ENCODE measurements around the gene IPO13.

Gene IPO13

DNA sequence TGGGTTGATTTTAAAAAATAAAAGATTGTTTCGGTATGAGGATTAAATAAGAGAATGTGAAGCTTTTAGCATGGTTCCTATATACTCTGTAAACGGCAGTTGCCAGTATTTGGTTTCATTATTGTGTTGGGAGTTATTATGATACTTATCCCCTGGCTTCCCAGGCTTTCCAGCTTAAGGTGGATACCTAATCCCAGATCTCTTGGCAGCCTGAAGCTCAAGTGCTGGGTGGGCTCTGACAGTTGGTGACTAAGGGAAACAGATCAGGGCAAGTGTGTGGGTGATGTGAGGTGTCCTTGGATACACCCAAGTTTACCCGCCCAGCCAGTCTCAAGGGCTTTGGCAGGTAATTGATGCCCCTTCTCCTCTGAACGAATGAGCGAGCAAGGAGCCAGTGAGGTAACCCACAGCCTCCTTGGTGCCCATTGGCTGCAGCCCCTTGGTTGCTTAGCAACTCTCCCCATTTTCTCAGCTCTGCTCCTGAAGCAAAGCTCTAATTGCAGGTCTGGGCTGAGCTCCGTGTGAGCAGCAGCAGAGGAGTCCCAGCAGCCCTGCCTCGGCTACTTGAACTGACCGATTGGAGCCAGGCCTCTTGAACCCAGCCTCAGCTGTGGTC, 6.1 kb downstream of the IPO13 start:
- peak; percentile 43 for DNase-seq

DNA sequence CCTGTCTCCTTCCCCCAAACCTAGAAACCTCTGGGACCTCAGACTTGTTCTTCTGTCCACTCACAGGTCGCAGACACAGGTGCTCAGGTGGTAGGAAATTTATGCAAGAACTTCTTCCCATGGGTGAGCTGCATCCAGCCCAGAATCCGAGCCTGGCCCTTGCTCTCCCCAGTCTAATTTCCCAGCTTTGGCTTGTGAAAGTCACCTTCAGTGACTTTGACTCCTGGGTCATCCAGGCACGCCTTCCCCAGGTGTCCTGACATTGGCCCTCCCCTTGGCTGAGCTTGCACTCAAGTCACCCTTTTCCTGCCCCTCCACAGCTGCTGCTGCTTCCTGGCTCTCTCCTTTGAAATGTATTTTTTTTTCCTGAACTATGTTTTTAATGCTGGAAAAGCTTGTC, 6.6 kb downstream of the IPO13 start:
- DNase-seq, result no peak

DNA sequence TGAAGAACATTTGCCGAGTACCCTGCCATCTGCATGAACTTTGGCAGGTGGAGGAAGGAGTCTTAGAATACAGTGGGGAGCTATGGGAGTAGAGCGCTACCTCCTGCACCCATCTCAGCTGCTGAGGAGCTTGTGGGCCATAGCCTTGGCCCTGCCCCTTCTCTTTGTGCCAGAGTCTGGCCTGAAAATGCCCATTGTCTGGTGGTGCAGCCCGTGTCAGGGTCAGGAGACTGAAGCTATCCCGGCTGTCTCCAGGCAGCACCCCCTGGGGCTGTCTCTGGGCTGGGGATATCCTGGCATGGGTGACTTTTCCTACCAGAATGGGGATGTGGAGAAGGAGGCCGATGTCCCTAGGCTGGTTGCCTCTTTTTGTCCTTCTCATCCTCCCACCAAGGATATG, 7.3 kb downstream of the IPO13 start:
- DNase-seq, result no peak

DNA sequence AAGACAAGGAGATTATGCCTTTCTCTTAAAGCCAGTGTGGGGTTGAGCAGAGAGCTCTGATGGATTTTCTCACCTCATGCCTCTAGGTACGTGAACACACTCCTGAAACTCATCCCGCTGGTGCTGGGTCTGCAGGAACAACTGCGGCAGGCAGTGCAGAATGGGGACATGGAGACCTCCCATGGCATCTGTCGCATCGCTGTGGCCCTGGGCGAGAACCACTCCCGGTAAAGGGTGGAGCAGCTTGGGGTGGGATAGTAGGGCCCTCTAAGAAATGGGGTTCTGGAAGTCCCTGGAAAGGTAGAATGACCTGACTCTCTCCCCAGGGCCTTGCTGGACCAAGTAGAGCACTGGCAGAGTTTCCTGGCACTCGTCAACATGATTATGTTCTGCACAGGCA, 9.5 kb downstream of the IPO13 start:
- DNase-seq, result no peak

DNA sequence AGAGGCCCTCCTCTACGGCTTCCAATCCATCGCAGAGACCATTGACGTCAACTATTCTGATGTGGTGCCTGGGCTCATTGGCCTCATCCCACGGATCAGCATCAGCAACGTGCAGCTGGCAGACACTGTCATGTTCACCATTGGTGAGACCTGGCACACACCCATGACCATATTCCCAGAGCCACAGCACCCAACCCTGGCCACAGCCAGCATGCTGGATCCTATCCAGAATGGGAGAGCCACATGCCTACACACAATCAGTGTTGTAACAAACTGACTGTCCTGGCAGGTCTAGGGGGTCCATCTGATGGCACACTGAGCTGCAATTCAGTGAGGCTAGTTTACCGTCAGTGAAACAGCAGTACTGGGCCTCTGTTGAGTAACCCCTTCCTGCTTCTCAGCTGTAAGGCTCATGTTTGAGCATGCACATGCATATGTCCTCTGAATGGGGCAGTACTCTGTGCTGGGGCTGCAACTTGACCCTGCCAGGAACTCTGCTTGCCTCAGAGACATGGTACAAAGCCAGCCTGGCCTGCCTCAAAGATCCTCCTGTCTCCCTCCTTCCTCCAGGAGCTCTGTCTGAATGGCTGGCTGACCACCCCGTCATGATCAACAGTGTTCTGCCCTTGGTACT, 10.8 kb downstream of the IPO13 start:
- no peak for DNase-seq

DNA sequence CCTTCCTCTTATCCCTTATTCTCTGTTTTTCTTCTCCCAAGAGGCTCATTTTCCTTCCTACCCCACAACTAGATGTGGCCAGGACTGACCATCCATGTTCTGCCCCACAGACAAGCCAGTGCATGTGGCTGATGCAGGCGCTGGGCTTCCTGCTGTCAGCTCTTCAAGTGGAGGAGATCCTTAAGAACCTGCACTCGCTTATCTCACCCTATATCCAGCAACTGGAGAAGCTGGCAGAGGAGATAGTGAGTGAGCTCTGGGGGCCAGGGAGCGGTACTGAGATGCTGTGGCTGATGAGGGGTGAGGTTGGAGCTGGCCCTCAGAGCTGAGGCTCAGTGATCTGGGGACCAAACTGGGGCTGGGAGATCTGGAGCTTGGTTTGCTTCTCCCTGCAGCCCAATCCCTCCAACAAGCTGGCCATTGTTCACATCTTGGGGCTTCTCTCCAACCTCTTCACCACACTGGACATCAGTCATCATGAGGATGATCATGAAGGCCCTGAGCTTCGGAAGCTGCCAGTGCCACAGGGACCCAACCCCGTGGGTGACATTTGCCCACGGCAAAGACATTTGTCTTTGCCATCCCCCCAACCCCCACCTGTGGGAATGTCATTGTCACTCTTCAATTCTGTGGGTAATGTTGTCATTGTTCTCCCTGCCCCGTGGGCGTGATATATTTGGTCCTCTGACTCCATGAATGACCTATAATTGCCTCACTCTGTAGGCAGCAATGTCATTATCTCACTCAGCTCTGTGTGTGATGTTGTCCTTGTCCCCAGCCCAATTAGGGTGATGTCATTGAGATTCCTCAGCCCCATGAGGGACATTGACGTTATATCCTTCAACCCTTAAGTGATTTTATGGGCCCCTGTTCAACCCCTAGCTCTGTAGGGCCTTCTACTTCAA, 11.9 kb downstream of the IPO13 start:
- no peak for DNase-seq

DNA sequence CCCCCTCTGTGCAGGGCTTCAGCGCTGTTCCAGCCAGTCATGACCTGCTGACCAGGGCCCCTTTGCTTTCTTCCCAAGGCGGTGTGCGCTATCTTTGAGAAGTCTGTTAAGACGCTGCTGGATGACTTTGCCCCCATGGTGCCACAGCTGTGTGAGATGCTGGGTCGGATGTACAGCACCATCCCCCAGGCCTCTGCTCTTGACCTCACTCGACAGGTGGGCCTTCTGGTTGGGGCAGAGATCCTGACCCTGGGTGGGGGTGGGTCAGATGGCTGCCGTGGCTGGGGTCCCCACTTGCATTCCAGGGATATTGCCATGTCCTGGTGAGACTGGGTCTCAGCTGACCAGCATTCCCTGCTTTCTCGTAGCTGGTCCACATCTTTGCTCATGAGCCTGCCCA, 14.0 kb downstream of the IPO13 start:
- DNase-seq, result no peak

DNA sequence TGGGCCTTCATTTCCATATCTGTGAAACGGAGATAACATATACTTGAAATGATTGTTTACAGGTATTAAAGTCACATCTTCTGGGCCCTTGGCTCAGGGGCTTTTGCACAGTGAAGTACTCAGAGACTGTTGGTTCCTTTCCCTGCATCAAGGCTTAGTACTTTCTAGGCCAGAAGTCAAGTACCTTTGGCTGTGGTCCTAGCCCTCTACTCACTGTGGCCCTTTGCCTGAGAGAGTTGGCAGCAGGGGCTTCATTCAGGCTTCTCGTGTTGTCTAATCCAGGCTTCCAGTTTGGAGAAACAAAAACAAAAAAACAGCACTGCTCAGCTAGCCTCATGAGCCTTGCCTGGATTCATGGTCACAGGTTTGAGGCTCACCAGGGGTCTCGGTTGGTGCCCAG, 14.9 kb downstream of the IPO13 start:
- DNase-seq, result no peak

DNA sequence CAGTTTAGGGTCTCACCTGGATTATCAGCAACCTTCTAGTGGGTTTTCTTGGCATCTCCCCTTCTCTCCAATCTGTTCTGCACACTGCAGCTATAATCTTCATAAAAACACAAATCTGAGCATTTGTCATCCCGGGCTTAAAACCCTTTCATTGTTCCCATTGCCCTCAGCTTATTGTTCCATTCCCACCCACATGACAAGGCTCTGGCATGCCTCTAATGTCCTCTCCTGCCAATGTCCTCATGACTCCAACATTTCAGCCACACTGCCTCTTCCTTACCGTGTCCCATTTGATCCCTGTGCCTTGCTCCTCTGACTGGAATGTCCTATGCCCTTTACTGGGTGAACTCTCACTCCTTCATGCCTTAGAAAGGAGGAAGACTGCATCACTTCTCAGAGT, 15.6 kb downstream of the IPO13 start:
- DNase-seq, result no peak

DNA sequence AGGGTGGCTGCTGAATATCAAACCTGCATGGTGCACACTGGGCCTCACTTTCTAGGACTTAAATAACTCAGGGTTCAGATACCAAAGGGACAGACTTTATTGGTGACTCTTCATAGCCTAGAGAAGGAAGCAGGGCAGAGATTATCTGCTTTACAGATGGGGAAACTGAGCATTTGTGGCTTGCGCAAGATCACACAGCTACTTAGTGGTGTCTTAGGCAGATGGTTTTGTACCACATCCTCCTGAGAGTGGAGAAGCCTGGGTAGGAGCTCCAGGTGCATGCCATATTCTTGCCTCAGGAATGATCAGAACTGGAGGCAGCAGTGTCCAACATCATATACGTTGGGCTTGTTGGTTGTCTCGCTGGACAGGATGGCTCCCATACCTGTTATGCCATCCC, 16.3 kb downstream of the IPO13 start:
- no peak for DNase-seq

DNA sequence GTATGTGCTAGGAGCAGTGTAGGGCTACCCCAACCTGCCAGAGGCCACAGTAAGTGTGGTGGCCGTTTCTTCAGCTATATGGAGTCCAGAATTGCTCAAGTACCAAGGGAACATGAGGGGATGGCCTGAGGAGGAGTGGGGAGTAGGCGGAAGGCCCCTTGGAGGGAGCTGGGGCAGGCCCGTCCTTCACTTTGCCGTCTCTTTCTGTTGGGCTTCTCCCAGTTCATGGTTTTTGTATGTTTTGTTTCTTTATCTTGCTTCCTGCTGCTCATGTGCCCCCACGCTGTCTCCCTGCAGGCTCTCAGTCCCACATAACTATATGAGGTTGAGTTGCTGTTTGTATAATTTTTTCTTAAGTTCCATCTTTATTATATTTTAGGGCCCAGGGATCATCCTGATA, 17.1 kb downstream of the IPO13 start:
- no peak for DNase-seq

DNA sequence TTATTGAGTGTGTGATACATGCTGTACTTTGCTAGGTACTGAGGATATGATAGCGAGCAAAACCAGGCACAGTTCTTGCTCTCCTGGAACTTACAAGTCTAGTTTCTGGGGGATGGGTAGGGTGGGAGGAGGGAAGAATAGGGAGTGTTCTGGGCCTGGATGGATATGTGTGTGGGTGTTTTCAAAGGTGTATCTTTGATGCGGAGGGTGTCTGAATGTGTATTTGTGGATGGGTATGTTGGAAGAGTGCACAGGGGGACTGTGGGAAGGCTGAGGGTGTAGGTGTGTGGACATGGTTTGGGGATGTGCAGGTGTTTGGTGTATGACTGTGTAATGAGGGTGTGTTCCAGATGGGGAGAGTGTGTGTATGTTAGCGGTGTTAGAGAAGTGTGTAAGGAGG, 18.6 kb downstream of the IPO13 start:
- no peak for DNase-seq

DNA sequence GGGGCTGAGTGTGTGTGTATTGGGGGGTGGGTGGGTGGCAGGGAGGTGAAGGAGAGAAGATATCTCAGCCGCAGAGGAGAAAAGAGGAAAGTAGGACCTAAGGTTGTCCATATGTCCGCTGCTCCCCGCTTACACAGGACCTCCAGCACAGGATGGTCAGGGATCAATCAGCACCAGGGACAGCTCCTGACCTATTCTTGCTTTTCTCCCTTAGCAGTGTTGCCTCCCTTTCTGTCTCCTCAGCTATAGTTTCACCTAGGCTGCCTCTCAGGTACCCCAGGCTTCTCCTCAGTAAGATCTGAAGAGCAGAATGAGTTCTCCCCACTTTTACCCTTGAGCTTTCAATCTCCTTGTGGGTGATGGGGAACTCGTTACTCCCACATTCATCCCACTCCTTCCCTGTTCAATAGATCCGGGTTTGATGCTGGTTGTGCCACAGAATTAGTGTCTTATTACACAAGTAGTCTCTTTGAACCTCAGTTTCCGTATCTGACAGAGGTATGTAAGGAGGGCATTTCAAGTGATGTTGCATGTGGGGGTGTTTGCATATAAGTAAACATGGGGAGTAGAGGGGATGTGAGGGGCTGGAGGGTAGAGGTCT, 21.7 kb downstream of the IPO13 start:
- DNase-seq, result no peak

DNA sequence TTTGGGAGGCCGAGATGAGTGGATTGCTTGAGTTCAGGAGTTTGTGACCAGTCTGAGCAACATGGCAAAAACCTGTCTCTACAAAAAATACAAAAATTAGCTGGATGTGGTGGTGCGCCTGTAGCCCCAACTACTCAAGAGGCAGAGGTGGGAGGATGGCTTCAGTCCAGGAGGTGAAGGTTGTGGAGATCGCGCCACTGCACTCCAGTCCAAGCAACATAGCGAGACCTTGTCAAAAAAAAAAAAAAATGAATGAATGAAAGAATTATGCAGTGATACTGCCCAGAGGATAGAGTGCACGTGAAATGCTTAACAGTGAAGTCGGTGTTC, 22.6 kb downstream of the IPO13 start:
- DNase-seq, result no peak

DNA sequence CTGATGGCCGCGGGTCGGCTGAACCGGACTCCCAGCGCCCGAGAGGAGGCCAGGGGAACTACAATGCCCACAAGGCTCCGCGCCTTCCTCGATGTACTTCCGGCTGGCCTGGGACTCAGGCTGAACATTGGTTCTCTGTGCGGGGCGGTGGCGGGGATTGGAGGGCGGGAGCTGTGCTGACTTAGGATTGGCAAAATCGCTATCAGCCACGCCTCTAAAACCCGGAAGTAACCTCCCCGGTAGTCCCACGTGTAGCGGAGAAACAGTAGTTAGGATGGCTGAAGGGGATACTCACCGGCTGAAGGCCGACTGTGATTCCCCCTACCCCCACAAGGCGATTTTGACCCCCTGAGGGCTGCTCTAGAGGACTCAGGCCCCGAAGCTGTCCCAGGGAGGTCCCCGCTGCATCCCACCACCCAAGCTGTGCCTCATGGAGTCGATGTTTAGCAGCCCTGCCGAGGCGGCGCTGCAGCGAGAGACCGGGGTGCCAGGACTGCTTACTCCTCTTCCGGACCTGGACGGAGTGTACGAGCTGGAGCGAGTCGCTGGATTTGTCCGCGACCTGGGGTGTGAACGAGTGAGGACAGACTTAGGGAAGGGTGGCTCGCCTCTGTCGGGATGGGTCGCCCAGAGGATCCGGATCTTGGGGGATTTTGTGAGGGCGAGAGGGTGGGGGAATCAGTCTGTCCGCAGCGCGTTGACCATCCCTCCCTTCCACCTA, 23.2 kb downstream of the IPO13 start, which contains the start of gene DPH2:
Gene DPH2, plus strand, starts transcription at position 265 of the 721 bp plus-strand sequence. Its CDS starts 166 bp downstream, at position 431.
- DNase-seq, result peak; percentile 99

DNA sequence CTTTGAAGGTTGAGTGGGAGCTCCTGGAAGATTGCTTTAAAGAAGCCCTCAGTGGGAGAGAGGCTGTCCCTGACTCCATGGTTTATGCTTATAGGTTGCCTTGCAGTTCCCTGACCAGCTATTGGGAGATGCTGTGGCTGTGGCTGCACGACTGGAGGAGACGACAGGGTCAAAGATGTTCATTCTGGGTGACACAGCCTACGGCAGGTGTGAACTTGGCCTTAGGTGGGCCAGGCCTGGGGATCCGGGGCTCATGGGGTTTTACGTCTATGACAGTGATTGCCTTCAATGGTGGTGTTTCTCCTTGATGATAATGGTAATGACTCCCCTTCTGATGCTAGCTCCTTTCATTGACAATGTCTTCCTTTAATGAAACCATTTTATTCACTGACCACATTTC, 23.8 kb downstream of the IPO13 start:
- no peak for DNase-seq

DNA sequence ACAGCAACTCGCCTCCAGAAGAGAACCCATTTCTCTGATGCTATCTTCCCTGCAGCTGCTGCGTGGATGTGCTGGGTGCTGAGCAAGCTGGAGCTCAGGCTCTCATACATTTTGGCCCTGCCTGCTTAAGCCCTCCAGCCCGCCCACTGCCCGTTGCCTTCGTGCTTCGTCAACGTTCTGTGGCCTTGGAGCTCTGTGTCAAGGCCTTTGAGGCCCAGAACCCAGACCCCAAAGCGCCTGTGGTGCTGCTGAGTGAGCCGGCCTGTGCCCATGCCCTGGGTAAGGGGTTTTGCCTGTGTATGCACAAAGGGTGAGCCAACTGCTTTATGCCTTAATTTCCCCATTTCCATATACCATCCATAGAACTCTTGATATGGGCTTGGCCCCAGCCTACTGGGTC, 24.2 kb downstream of the IPO13 start:
- DNase-seq, result no peak

DNA sequence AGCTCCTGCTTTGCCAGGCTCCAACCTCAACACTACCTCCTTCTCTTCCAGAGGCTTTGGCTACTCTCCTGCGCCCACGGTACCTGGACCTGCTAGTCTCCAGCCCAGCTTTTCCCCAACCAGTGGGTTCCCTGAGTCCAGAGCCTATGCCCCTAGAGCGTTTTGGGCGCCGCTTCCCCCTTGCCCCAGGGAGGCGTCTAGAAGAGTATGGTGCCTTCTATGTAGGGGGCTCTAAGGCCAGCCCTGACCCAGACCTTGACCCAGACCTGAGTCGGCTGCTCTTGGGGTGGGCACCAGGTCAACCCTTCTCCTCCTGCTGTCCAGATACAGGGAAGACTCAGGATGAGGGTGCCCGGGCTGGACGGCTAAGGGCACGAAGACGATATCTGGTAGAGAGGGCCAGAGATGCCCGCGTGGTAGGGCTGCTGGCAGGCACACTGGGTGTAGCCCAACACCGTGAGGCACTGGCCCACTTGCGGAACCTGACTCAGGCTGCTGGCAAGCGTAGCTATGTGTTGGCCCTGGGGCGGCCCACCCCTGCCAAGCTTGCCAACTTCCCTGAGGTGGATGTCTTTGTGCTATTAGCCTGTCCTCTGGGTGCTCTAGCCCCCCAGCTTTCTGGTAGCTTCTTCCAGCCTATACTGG, 24.7 kb downstream of the IPO13 start:
- DNase-seq, result no peak

DNA sequence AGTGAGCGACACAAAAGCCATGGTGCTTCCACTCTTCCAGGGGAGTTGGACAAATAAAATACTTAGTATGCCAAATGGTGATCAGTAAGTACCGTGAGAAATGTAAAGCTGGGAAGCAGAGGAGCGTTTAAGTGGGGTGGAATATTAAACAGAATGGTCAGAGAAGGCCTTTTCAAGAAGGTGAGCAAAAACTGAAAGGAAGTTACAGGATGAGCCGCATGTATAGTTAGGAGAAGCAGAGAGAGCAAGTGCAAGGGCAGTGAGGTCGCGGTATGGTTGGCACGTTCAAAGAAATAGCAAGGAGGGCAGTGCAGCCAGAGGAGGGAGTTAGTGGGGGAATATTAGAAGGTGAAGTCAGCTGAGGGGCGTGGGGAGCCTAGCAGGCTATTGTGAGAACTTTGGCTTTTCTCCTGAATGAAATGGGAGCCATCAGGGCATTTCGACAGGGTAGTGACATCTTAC, 27.3 kb downstream of the IPO13 start:
- peak; percentile 65 for DNase-seq

DNA sequence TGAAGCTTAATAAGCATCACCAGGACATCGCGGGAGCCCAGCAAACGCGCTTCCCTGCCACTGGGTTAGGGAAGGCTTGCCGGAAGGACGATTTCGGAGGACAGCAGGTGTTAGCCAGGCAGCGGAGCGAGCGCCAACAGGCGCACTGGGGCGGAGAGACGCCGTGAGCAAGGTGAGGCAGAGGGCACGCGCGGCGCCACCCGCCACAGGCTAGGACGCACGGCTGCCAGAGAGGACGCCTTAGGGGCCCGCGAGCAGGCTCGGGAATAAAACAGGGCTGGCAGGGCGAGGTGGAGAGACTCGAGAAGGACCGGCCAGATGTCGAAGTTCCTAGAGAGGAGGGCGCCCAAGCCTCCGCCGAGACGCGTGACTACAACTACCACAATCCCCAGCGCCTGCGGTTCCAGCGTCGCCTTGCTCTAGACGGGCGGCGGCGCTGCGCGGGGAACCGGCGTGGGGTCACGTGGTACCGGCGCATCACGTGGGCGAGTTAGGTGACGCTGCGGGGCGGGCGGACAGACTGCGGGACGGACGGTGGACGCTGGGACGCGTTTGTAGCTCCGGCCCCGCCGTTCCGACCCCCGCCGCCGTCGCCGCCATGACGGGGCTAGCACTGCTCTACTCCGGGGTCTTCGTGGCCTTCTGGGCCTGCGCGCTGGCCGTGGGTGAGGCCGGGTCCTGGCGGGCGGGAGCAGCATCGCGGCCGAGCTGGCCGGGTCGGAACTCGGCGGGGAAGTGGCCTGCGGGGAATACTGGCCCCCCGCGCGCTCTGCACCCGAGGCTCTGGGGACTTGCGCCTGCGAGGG, 27.9 kb downstream of the IPO13 start, which contains the start of gene ATP6V0B:
Gene ATP6V0B, plus strand, starts transcription at position 518 of the 806 bp plus-strand sequence. Its CDS starts 81 bp downstream, at position 599.
- DNase-seq, result peak; percentile 95

DNA sequence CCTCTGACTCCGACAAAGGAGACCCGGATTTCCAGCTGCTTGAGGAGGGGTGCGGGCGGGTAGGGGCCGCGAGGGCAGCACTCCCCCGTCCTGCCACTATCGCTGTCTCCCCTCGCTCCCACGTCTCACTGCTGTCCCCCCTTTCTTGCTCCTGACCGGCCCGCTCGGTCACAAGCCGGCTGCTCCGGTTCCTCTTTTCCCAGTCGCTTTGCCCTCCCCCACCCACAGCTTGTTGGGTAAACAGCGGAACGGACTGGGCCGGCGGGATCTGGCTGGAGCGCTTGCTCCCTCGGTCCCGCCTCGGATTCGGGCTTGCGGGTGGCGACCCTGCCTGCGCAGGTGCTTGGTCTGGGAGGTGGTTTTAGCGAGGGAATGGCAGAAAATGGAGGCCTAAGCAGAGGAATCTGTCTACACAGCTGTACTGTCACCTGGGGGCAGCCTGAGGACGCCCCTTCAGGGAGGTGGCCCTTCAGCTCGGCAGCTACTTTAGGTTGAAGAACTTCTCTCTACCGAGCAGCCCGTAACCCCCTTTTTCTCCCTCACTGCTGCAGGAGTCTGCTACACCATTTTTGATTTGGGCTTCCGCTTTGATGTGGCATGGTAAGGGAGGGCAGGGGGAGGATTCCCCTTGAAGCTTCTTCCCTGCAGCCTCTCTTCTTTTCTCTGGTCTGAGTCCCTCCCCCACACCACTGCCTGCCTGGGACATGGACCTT, 28.7 kb downstream of the IPO13 start:
- no peak for DNase-seq

Measured in NCI-H2029 treated with DMSO at 0.1 percent for 48 hours (cell line).